BLaER1 (cell line): ENCODE data around the gene IFITM1.
"Not testable (repeated sequence)": the region's sequence is repeated elsewhere in the genome, so short reads cannot be mapped to it uniquely, and the experiment has no call there.

Source experiments
- H3K27ac ChIP-seq: shearing (Covaris generic); formaldehyde crosslinking; 2 replicates; pipeline ENCODE4 v1.8.1; 2022
- H3K27me3 ChIP-seq: shearing (Covaris generic); formaldehyde crosslinking; 2 replicates; pipeline ENCODE4 v1.8.1; 2022
- H3K36me3 ChIP-seq: shearing (Covaris generic); formaldehyde crosslinking; 2 replicates; pipeline ENCODE4 v1.8.1; 2022
- H3K4me1 ChIP-seq: shearing (Covaris generic); formaldehyde crosslinking; 2 replicates; pipeline ENCODE4 v1.8.1; 2022
- H3K4me2 ChIP-seq: shearing (Covaris generic); formaldehyde crosslinking; 2 replicates; pipeline ENCODE4 v1.8.1; 2022
- H3K4me3 ChIP-seq: shearing (Covaris generic); formaldehyde crosslinking; 2 replicates; pipeline ENCODE4 v1.8.1; 2022
- H3K9ac ChIP-seq: shearing (Covaris generic); formaldehyde crosslinking; 2 replicates; pipeline ENCODE4 v1.8.1; 2022
- H3K9me3 ChIP-seq: shearing (Covaris generic); formaldehyde crosslinking; 2 replicates; pipeline ENCODE4 v1.8.1; 2022
- H4K20me1 ChIP-seq: shearing (Covaris generic); formaldehyde crosslinking; 2 replicates; pipeline ENCODE4 v1.8.1; 2022
- Cebpa-rat ChIP-seq: shearing (Covaris generic); IDR thresholded peaks from 2 replicates; pipeline ENCODE4 v1.8.1; 2022

Gene IFITM1

DNA sequence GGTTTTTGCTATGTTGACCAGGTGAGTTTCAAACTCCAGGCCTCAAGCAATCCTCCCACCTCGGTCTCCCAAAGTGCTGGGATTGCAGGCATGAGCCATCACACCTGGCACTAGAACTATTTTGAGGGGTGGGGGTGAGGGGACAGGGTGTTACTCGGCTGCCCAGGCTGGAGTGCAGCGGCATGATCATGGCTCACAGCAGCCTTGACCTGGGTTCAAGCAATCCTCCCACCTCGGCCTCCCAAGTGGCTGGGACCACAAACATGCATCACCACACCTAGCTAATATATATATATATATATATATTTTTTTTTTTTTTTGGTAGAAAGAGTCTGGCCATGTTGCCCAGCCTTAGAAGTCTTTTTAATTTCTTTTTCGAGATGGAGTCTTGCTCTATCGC, 23.9 kb downstream of the IFITM1 start:
- no peak overlapping the region for H3K9ac ChIP-seq
- H3K36me3 ChIP-seq, result no peaks in the 10 kb centered on the region
- H3K4me2 ChIP-seq, result peak overlapping the region; percentile 7; the same call in 1 of the 2 replicates
- no peak overlapping the region for H3K4me3 ChIP-seq
- peak overlapping the region; percentile 44; the same call in 1 of the 2 replicates for H3K27ac ChIP-seq
- peaks cover 20% of the 10 kb centered on the region for H3K9me3 ChIP-seq
- peaks cover 61% of the 10 kb centered on the region for H3K4me1 ChIP-seq
- TF ChIP-seq Cebpa-rat, result no peak
- no peaks in the 10 kb centered on the region for H3K27me3 ChIP-seq
- no peaks in the 10 kb centered on the region for H4K20me1 ChIP-seq

DNA sequence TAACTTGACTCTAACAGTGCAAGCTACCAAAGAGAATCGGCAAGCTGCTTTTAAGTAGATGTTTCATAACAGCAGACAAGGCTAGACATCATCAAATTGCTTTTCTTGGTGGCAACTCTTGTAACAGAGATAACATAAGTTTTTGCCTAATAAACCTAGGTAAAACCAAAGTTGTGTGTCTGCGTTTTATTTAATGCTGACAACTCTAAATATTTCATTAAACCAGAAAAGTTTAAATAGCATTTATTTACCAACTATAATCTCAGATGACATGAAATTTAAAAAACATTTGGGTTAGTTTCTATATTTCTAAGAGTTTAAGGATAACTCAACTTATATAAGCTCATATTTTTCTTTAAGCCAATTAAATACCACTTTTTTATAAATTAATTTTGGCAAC, 26.1 kb downstream of the IFITM1 start:
- peaks cover 13% of the 10 kb centered on the region for H3K9me3 ChIP-seq
- H3K9ac ChIP-seq, result no peak overlapping the region
- no peaks in the 10 kb centered on the region for H3K36me3 ChIP-seq
- TF ChIP-seq Cebpa-rat, result no peak
- no peak overlapping the region for H3K4me2 ChIP-seq
- peaks cover 45% of the 10 kb centered on the region for H3K4me1 ChIP-seq
- no peak overlapping the region for H3K4me3 ChIP-seq
- H3K27me3 ChIP-seq, result no peaks in the 10 kb centered on the region
- H4K20me1 ChIP-seq, result no peaks in the 10 kb centered on the region
- H3K27ac ChIP-seq, result no peak overlapping the region

DNA sequence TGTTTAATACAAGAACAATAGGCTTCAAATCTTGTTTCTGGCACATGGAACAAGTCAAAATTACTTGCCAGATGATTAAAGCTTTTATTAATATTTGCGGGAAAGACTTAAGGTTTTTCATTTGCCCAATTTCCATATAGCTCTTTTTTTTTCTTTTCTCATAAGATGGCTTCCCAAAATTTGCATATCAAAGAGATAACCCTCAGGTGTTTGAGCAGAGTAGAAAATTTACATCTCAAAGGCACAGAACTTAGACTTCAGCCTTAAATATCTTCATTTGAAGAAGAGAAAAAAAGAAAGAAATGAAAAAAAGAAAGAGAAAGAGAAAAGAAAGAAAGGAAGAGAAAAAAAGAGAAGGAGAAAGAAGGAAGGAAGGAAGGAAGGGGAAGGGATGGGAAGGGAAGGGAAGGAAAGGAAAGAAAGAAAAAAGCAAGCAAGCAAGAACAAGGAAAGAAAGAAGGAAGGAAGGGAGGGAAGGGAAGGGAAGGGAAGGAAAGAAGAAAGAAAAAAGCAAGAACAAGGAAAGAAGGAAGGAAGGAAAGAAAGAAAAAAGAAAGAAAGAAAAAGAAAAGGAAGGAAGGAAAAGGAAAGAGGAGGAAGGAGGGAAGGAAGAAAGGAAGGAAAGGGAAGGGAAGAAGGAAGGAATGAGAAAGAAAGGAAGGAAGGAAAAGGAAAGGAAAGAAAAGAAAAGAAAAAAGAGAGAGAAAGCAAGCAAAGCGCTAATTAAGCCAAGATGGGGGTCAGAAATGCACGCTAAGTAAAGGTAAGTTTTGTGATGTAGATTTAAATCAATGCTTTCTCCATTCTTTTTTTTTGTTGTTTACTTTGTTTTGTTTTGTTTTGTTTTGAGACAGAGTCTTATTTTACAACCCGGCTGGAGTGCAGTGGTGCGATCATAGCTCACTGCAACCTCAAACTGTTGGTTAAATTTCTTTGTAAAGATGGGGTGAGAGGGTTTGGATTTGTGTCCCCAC, 27.0 kb downstream of the IFITM1 start:
- H3K4me2 ChIP-seq, result peak overlapping the region; percentile 58
- peaks cover 13% of the 10 kb centered on the region for H3K9me3 ChIP-seq
- H3K27me3 ChIP-seq, result no peaks in the 10 kb centered on the region
- peak overlapping the region; percentile 72; the same call in 1 of the 2 replicates for H3K27ac ChIP-seq
- H3K36me3 ChIP-seq, result no peaks in the 10 kb centered on the region
- peaks cover 38% of the 10 kb centered on the region for H3K4me1 ChIP-seq
- H4K20me1 ChIP-seq, result no peaks in the 10 kb centered on the region
- no peak for TF ChIP-seq Cebpa-rat
- H3K9ac ChIP-seq, result no peak overlapping the region
- H3K4me3 ChIP-seq, result peak overlapping the region; percentile 17; the same call in 1 of the 2 replicates

DNA sequence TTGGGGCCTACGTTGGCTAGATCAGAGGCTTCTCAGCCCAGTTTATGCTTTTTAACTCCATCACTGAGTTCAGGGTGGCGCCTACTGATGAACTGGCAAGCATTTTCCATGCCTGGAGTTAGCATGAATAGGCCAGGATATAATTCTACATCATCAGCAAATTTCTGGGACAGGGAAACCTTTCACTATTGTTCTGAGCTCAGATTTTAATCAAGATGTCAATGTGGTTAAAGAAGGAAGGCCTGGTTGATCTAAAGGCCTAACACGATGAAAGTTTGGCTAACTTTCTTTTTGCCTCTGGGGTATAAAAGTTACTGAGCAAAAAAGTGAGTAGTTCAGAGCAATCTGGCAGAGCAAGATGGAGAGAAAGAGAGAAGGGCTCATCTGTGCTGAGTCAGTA, 28.5 kb downstream of the IFITM1 start:
- no peak overlapping the region for H3K4me3 ChIP-seq
- H3K27ac ChIP-seq, result peak overlapping the region; percentile 72; the same call in 1 of the 2 replicates
- H4K20me1 ChIP-seq, result no peaks in the 10 kb centered on the region
- peak overlapping the region; percentile 58 for H3K4me2 ChIP-seq
- H3K9ac ChIP-seq, result no peak overlapping the region
- no peaks in the 10 kb centered on the region for H3K36me3 ChIP-seq
- TF ChIP-seq Cebpa-rat, result no peak
- peaks cover 24% of the 10 kb centered on the region for H3K4me1 ChIP-seq
- no peaks in the 10 kb centered on the region for H3K27me3 ChIP-seq
- H3K9me3 ChIP-seq, result peaks cover 13% of the 10 kb centered on the region

DNA sequence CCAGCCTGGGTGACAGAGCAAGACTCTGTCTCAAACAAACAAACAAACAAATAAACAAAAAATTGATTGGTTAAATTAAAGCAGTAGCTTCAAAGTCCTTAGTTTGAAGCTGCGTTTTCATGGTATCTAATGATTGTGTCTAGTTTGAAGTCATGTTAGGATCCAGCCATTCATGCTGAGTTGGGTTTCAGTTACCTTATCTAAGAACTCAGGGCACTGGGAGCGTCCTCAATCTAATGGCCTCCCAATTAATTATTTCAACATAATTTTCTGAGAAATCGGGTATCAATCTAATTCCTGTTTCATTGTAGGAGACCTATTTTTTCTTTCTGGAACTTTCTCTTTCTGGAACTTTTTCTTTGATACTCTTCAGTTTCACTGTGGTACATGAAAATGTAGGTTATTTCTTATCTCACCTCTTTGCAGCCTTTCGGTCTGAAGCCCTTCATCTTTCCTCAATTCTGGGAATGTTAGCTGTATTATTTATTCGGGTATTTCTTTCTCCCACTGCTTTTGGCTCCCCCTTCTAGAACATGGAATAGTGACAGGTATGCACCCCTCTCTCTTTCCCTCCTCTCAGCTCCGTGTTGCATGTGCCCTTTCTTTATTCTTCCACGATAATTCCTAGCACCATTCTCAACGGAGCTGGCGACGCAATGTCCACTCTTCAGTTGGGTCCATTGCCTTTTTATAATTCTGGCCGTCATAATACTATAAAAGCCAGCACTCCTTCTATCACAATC, 31.2 kb downstream of the IFITM1 start:
- no peak overlapping the region for H3K4me3 ChIP-seq
- H3K9me3 ChIP-seq, result peaks cover 13% of the 10 kb centered on the region
- peaks cover 41% of the 10 kb centered on the region for H3K4me1 ChIP-seq
- no peak for TF ChIP-seq Cebpa-rat
- H3K9ac ChIP-seq, result no peak overlapping the region
- no peak overlapping the region for H3K27ac ChIP-seq
- no peaks in the 10 kb centered on the region for H3K36me3 ChIP-seq
- H3K4me2 ChIP-seq, result no peak overlapping the region
- H3K27me3 ChIP-seq, result no peaks in the 10 kb centered on the region
- H4K20me1 ChIP-seq, result no peaks in the 10 kb centered on the region

DNA sequence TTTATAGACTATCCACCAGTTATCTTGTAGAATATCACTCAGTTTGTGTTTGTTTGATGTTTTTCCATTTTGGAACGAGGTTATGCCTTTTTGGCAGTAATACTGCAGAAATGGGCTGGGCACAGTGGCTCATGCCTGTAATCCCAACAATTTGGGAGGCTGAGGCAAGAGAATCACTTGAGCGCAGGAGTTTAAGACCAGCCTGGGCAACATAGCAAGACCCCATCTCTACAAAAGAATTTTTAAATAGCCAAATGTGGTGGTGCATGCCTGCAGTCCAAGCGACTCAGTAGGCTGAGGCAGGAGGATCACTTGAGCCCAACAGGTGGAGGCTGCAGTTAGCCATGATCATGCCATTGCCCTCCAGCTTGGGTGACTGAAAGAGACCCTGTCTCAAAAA, 32.7 kb downstream of the IFITM1 start:
- Histone ChIP-seq H3K9me3 (peaks cover 4% of the 10 kb centered on the region), H3K27me3 (no peaks in the 10 kb centered on the region), H3K27ac (no peak overlapping the region), H3K4me3 (no peak overlapping the region), H3K4me2 (no peak overlapping the region), H4K20me1 (no peaks in the 10 kb centered on the region), H3K4me1 (peaks cover 50% of the 10 kb centered on the region), H3K9ac (no peak overlapping the region), H3K36me3 (no peaks in the 10 kb centered on the region)
- TF ChIP-seq Cebpa-rat, result no peak

DNA sequence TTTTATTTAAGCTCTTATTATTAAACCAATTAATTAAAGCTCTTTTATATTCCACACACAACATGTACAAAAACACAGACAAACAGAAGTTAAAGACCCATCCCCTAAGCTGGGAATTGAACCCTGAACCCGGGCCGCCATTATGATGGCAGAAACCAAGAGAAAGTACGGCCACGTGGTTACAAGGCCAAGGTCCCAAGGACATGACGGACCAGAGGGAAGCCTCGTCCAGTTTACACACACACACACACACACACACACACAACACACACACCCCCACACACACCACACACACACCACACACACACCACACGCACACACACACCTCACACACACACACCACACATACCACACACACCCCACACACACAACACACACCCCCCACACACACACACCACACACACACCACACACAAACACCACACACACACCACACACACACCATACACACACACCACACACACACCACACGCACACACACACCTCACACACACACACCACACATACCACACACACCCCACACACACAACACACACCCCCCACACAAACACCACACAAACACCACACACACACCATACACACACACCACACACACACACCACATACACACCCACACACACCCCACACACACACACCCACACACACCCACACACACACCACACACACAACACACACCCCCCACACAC, 35.6 kb downstream of the IFITM1 start:
- not testable (repeated sequence) for H3K9ac ChIP-seq, H3K27ac ChIP-seq, H3K27me3 ChIP-seq, H3K9me3 ChIP-seq, H3K4me3 ChIP-seq, H3K36me3 ChIP-seq, H4K20me1 ChIP-seq, H3K4me2 ChIP-seq
- peaks cover 59% of the 10 kb centered on the region for H3K4me1 ChIP-seq

DNA sequence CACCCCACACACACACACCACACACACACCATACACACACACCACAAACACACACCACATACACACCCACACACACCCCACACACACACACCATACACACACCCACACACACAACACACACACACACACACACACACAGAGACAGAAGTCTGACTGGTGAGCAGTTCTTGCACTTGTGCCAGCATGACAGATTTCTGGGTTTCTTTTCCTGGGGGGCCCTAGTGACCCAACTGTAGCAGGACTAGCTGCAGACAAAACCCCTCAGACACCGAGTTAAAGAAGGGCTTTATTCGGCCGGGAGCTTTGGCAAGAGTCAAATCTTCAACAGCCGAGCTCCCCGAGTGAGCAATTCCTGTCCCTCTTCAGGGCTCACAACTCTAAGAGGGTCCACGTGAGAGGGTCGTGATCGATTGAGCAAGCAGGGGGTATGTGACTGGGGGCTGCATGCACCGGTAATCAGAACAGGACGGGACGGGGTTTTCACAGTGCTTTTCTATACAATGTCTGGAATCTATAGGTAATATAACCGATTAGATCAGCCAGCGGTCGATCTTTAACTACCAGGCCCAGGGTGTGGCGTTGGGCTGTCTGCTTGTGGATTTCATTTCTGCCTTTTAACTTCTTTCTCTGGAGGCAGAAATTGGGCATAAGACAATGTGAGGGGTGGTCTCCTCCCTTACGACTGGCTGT, 36.3 kb downstream of the IFITM1 start:
- peak overlapping the region; percentile 54 for H3K27ac ChIP-seq
- peak overlapping the region; percentile 39; the same call in 1 of the 2 replicates for H3K9ac ChIP-seq

DNA sequence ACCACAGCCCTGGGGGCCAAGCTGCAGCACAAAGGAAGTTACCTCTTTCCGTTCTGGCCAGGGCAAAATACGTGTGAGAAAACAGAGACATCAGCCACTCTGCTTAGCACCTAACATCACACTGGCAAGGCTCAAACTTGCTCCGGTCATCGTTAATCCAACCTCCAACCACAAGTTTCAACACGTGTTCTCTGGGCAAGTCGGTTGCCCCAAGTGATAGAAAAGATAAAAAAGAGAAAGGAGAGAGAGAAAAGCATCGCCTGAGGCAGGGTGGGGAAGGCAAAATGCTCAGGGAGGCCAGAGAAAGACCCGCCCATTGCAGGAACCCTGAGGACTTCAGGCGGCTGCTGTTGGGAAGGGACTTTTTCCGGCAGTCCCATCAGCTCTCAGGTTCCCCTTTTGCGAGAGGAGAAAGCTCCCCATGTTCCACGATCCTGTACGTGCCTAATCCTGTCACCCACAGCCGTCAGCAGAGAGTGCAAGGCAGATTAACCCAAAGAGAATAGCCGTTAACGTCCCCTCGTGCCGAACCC, 36.9 kb downstream of the IFITM1 start:
- H3K27ac ChIP-seq, result peak overlapping the region; percentile 54
- H3K27me3 ChIP-seq, result no peaks in the 10 kb centered on the region
- peak overlapping the region; percentile 39; the same call in 1 of the 2 replicates for H3K9ac ChIP-seq
- H3K9me3 ChIP-seq, result no peaks in the 10 kb centered on the region
- peak overlapping the region; percentile 67 for H3K4me2 ChIP-seq
- no peak for TF ChIP-seq Cebpa-rat
- no peaks in the 10 kb centered on the region for H3K36me3 ChIP-seq
- H3K4me1 ChIP-seq, result peaks cover 73% of the 10 kb centered on the region
- H4K20me1 ChIP-seq, result no peaks in the 10 kb centered on the region
- no peak overlapping the region for H3K4me3 ChIP-seq

More for the DNA sequence above, 36.3 kb downstream of the IFITM1 start:
- not testable (repeated sequence) for H3K9me3 ChIP-seq, H4K20me1 ChIP-seq, H3K27me3 ChIP-seq, H3K36me3 ChIP-seq, H3K4me3 ChIP-seq
- peaks cover 67% of the 10 kb centered on the region for H3K4me1 ChIP-seq
- peak overlapping the region; percentile 67 for H3K4me2 ChIP-seq
